Measurements from ENCODE around the gene OR56A3.

Gene OR56A3

DNA sequence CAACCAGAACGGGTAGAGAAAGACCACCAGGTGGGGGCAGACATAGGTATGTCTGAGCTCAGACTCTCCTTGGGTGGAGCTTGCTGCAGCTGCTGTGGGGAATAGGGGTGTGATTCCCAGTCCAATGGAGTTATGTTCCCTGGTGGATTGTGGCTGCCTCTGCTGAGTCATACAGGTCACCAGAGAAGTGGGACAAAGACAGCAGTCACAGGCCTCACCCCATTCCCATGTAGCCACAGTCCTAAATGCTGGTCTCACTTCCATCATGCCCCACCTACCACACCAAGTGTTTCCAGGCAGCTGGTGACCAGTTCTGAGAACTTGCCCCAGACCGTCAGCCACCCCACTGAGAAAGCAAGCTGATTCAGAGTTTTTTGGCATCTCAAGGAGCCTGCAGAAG, 31.5 kb upstream of the OR56A3 start:
- no peak for TF ChIP-seq EZH2 (IDR thresholded peaks at IDR 0.05; ENCODE audit: borderline replicate concordance, low read length)
- TF ChIP-seq, protein P1, sequence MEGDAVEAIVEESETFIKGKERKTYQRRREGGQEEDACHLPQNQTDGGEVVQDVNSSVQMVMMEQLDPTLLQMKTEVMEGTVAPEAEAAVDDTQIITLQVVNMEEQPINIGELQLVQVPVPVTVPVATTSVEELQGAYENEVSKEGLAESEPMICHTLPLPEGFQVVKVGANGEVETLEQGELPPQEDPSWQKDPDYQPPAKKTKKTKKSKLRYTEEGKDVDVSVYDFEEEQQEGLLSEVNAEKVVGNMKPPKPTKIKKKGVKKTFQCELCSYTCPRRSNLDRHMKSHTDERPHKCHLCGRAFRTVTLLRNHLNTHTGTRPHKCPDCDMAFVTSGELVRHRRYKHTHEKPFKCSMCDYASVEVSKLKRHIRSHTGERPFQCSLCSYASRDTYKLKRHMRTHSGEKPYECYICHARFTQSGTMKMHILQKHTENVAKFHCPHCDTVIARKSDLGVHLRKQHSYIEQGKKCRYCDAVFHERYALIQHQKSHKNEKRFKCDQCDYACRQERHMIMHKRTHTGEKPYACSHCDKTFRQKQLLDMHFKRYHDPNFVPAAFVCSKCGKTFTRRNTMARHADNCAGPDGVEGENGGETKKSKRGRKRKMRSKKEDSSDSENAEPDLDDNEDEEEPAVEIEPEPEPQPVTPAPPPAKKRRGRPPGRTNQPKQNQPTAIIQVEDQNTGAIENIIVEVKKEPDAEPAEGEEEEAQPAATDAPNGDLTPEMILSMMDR (IDR thresholded peaks at IDR 0.05; ENCODE audit: low read length) = no peak
- H3K27me3 ChIP-seq (ENCODE audit: insufficient read depth, low read length) = no peaks in the 10 kb centered on the region
- no peak overlapping the region for H3K4me2 ChIP-seq (ENCODE audit: low read length)
- H3K4me3 ChIP-seq (ENCODE audit: low read depth, low read length, poor library complexity, severe bottlenecking) = no peak overlapping the region
- no peaks in the 10 kb centered on the region for H3K4me1 ChIP-seq (ENCODE audit: insufficient read depth, low read length, severe bottlenecking)
- no peaks in the 10 kb centered on the region for H3K36me3 ChIP-seq (ENCODE audit: insufficient read depth, low read length)
- H3K79me2 ChIP-seq (ENCODE audit: insufficient read depth, low read length) = no peaks in the 10 kb centered on the region
- no peak overlapping the region for H2AFZ ChIP-seq (ENCODE audit: low read length)
- no peak overlapping the region for H3K27ac ChIP-seq (ENCODE audit: low read depth, low read length, poor library complexity, severe bottlenecking)
- H3K9ac ChIP-seq (ENCODE audit: low read length) = no peak overlapping the region
- H3F3A ChIP-seq (ENCODE audit: insufficient read depth, low read length) = no peaks in the 10 kb centered on the region
- H3K9me3 ChIP-seq (ENCODE audit: low read length) = no peaks in the 10 kb centered on the region
- H4K20me1 ChIP-seq (ENCODE audit: insufficient read depth, low read length) = no peaks in the 10 kb centered on the region
- H3K9me2 ChIP-seq (ENCODE audit: low read depth, low read length) = no peaks in the 10 kb centered on the region

DNA sequence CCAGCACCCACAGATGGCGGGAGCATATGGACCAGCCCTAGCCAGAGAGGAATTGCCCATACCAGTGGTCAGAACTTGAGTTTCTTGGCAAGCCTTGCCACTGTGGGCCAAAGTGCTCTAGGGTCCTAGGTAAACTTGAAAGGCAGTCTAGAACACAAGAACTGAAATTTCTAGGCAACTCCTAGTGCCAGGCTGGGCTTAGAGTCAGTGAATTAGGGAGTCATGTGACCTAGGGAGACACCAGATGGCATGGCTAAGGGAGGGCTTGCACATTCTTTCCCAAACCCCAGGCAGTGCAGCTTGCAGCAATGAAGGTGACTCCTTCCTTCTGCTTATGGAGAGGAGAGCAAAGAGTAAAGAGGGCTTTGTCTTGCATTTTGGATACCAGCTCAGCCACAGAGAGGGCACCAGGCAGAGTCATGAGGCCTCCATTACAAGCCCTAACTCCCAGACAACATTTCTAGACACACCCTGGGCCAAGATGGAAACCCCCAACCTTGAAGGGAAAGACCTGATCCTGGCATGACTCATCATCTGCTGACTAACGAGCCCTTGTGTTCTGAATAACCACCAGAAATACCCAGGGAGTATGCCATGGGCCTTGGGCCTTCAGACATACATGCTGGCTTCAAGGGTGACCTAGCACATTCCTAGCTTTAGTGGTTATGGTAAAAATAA, 19.2 kb upstream of the OR56A3 start:
- Histone ChIP-seq H3K27me3 (ENCODE audit: insufficient read depth, low read length) (no peaks in the 10 kb centered on the region), H3K9me2 (ENCODE audit: low read depth, low read length) (no peaks in the 10 kb centered on the region), H3K4me2 (ENCODE audit: low read length) (no peak overlapping the region), H3K36me3 (ENCODE audit: insufficient read depth, low read length) (no peaks in the 10 kb centered on the region), H3K4me1 (ENCODE audit: insufficient read depth, low read length, severe bottlenecking) (no peaks in the 10 kb centered on the region), H4K20me1 (ENCODE audit: insufficient read depth, low read length) (no peaks in the 10 kb centered on the region), H3K27ac (ENCODE audit: low read depth, low read length, poor library complexity, severe bottlenecking) (no peak overlapping the region), H3K9me3 (ENCODE audit: low read length) (no peaks in the 10 kb centered on the region), H3K4me3 (ENCODE audit: low read depth, low read length, poor library complexity, severe bottlenecking) (no peak overlapping the region), H2AFZ (ENCODE audit: low read length) (no peak overlapping the region), H3F3A (ENCODE audit: insufficient read depth, low read length) (no peaks in the 10 kb centered on the region), H3K9ac (ENCODE audit: low read length) (no peak overlapping the region), H3K79me2 (ENCODE audit: insufficient read depth, low read length) (no peaks in the 10 kb centered on the region)
- TF ChIP-seq EZH2 (IDR thresholded peaks at IDR 0.05; ENCODE audit: borderline replicate concordance, low read length) = no peak
- TF ChIP-seq, protein P1 (IDR thresholded peaks at IDR 0.05; ENCODE audit: low read length) = no peak

DNA sequence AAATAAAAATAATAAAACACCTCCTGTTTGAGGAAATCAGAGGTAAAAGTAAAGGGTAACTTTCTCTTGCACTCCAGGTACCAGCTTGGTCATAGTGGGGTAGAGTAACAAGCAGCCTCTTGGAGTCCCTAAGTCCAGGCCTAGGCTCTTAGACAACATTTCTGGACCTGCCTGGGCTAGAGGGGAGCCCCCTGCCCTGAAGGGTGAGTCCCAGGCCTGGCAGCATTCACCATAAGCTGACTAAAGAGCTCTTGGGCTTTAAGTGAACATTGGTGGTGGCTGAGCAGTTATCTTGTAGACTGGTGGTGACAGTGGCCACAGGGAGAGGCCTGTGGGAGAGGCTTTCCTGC, 18.6 kb upstream of the OR56A3 start:
- Histone ChIP-seq H3K4me1 (ENCODE audit: insufficient read depth, low read length, severe bottlenecking) (no peaks in the 10 kb centered on the region), H3K9me2 (ENCODE audit: low read depth, low read length) (no peaks in the 10 kb centered on the region), H3K79me2 (ENCODE audit: insufficient read depth, low read length) (no peaks in the 10 kb centered on the region), H3K27ac (ENCODE audit: low read depth, low read length, poor library complexity, severe bottlenecking) (no peak overlapping the region), H3K9me3 (ENCODE audit: low read length) (no peaks in the 10 kb centered on the region), H3K27me3 (ENCODE audit: insufficient read depth, low read length) (no peaks in the 10 kb centered on the region), H3K36me3 (ENCODE audit: insufficient read depth, low read length) (no peaks in the 10 kb centered on the region), H2AFZ (ENCODE audit: low read length) (no peak overlapping the region), H3K9ac (ENCODE audit: low read length) (no peak overlapping the region), H3F3A (ENCODE audit: insufficient read depth, low read length) (no peaks in the 10 kb centered on the region), H3K4me3 (ENCODE audit: low read depth, low read length, poor library complexity, severe bottlenecking) (no peak overlapping the region), H4K20me1 (ENCODE audit: insufficient read depth, low read length) (no peaks in the 10 kb centered on the region), H3K4me2 (ENCODE audit: low read length) (no peak overlapping the region)
- TF ChIP-seq EZH2 (IDR thresholded peaks at IDR 0.05; ENCODE audit: borderline replicate concordance, low read length) = no peak
- TF ChIP-seq, protein P1 (IDR thresholded peaks at IDR 0.05; ENCODE audit: low read length) = no peak
